AG09319 (cell line): ENCODE results near the gene IRF1.

Source experiments
- DNase-seq: peaks from one replicate; pipeline ENCODE4 v3.0.0-alpha.2; 2010; ENCODE audit warnings: low read depth; ENCODE audit errors: extremely low read depth
- TF ChIP-seq, protein P1 (sequence below): IDR thresholded peaks from 2 replicates; pipeline ENCODE4 v1.5.1; 2011; ENCODE audit warnings: low read depth, mild to moderate bottlenecking, inconsistent platforms, low read length, moderate library complexity

Gene IRF1

DNA sequence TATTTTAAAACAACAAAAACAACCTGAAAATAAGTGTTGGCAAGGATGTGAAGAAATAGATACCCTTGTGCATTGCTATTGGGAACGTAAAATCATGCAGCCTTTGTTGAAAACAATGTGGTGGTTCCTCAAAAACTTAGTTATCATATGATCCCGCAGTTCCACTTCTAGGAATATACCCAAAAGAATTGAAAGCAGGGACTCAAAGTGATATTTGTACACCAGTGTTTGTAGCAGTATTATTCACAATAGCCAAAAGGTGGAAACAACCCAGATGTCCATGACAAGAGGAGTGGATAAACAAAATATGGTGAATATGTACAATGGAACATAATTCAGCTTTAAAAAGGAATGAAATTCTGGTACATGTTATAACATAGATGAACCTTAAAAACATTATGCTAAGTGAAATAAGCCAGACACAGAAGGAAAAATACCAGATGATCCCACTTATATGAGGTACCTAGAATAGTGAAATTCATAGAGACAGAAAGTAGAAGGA is 29.0 kb downstream of the IRF1 start:
- TF ChIP-seq, protein P1, sequence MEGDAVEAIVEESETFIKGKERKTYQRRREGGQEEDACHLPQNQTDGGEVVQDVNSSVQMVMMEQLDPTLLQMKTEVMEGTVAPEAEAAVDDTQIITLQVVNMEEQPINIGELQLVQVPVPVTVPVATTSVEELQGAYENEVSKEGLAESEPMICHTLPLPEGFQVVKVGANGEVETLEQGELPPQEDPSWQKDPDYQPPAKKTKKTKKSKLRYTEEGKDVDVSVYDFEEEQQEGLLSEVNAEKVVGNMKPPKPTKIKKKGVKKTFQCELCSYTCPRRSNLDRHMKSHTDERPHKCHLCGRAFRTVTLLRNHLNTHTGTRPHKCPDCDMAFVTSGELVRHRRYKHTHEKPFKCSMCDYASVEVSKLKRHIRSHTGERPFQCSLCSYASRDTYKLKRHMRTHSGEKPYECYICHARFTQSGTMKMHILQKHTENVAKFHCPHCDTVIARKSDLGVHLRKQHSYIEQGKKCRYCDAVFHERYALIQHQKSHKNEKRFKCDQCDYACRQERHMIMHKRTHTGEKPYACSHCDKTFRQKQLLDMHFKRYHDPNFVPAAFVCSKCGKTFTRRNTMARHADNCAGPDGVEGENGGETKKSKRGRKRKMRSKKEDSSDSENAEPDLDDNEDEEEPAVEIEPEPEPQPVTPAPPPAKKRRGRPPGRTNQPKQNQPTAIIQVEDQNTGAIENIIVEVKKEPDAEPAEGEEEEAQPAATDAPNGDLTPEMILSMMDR, result no peak
- no peak for DNase-seq

DNA sequence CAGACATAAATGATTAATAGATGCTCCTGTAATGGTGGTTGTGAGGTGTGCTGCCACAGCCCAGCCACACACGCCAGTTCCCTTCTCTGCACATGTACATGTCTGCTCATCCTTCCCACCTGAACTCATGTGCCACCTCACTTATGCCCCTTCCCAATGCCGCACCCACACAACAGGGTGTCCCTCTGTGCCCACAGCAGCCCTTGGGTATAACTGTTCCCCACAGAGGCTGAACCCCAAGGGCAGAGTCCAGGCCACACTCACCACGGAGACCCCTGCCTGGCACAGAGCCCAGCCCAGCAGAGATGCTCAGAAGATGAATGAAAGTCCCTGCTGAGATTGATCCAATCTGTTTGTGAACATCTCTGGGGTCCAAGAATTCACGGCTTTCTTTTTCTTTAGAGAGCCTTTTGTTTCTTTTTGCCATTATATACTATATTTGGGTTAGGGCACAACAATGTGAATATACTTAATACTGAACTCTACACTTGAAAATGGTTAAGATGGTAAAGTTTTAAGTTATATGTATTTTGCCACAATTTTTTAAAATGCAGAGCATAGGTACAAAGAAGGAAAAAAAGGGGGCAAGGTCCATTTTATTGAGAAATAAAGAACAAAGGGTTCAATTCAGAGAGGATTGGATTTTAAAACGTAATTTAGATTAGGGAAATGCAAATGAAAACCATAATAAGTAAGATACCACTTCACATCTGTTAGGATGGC is 29.6 kb downstream of the IRF1 start:
- TF ChIP-seq, protein P1, result no peak
- DNase-seq, result no peak

DNA sequence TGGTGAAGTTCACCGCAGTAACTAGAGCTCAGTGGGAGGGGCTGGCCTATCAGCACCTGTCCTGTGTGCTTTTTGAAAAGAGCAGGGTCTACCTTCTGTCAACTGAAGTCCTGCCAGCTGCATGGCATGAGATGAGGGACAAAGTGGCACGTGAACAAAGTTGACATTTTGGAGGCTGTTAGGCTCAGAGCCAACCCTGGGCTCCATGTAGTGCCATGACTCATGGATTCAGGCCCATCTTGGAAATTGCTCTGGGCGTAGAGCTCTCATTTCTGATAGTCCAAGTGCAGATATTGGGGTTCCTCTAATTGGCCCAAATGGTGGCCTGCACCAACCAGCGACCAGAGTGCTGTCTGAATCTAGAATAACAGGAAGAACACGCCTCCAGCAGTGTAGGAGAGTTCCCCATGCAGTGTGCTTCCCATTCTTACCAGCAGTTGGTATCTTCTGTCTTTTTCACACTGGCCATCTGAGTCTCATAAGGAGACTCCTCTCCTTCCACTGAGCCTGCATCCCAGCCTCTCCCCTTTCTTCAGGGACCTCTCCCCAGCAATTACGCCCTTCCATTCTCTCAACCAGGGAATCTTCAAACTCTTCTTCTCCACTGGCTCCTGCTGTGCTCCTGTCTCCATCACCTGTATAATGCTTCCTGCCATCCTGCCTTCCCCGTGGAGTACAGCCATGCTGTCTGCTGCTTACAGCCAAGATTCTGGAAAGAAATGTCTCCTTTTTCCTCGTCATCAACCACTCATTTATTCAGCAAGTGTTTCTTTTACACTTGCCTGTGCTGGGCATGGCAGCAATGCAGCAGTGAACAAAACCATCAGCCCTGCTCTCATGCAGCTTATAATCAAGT is 30.4 kb downstream of the IRF1 start:
- DNase-seq, result no peak
- TF ChIP-seq, protein P1, result no peak

DNA sequence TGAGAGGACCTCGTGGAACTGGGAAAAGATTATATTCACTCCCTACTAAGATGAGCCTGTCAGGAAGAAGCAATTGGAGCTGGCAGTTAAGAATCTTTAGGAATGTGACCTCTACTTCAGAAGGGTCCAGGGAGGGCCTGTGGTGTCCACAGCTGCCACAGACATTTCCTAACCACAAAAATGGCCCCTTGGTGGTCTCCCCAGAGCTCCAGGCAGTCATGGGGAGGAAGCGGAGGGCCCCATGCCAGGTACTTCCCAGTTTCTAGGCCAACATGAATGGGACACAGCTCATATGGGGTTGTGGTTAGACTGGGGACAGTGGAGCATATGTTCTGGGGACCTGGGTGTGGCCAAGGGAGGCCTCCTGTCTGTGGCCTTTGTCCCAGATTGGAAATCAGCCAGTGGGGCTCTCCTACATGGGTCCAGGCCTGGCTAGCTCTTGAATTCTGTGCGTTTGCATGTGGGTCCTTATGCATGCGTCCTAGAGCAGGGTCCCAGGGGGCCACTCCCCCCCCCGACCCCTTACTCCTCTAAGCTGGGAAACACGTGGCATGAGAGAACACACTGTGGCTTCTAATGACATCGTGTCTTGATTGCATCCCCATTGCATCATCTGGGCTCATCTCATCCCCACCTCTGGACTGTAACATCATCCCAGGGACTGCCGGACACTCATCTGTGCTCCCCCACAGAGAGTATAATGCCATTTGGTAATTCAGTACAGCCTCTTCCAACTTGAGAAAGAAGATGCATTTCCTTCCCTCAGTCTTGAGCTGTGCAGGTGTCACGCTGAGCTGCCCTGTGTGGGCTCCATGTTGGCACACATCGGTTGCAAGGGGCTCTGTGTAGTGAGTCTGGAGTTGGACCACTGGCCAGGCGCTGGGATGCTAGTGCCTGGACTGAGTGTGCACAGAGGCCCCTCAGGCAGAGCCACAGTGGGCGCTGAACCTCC is 31.3 kb downstream of the IRF1 start:
- DNase-seq, result no peak
- TF ChIP-seq, protein P1, result no peak

DNA sequence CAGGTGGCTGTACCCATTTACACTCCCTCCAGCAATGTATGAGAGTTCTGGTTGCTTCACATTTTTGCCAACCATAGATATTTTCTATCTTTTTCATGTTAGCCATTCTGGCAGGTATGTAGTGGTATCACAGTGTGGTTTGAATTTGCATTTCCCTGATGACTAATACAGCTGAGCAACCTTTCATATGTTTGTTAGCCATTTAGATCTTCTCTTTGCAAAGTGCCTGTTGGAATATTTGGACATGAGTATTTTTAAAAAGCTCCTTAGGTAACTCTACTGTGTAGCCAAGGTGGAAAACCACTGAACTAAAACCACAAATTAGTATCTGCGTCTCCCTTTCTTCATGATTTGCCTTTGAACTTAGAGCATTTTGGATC is 31.9 kb downstream of the IRF1 start:
- no peak for DNase-seq
- TF ChIP-seq, protein P1, result no peak

DNA sequence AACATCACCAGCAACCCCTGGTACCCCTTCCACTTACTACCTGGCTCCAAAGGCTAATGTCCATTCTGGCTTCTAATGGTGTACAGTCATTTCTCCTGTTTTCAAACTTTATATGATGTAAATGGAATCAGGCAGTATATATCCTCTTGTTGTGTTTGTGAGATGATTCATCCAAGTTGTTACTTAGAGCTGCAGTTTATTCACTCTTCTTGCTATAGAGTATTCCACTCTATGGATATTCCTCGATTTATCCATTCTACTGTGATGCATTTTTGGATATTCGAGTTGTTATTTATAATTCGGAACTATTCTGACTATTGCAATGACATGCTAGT is 32.4 kb downstream of the IRF1 start:
- TF ChIP-seq, protein P1, result no peak

More for the DNA sequence above, 32.4 kb downstream of the IRF1 start:
- DNase-seq, result no peak
